A549 (cell line): ENCODE data around the gene RNF167. TPM values are rescaled to one million over a fixed set of nuclear protein-coding genes. Genes with fewer than 3 reads are reported as not detected.

ENCODE experiments used
- ATAC-seq, 2 experiments: fragments of 200-7000 bp in 1 of 2; fragments of >200 bp in 1 of 2; cut with Nextera tagmentation in 1 of 2; cut with Tn5 transposase in 1 of 2; 3 replicates each; pipeline versions ENCODE4 v1.8.0 to v1.9.1; 2018 to 2020; ENCODE audit warnings: mild to moderate bottlenecking in 1 of 2, moderate library complexity in 1 of 2
- CTCF ChIA-PET: fragments of 300-600 bp; sonication (Branson Sonifier 250); formaldehyde crosslinking; extraction: SDS; loops from one replicate; lab custom pipeline; 2021; ENCODE audit warnings: antibody characterized with exemption, inconsistent platforms; lab: Yijun Ruan, JAX
- POLR2A ChIA-PET: fragments of 350-600 bp; formaldehyde crosslinking; extraction: SDS; loops from one replicate; lab custom pipeline; 2021; ENCODE audit warnings: antibody characterized with exemption, inconsistent platforms; lab: Yijun Ruan, JAX
- DNase-seq, 2 experiments: peaks; one replicate each; pipeline versions ENCODE4 v3.0.0 to v3.0.0-alpha.2; 2011 to 2016; ENCODE audit warnings: low read depth in 1 of 2, low spot score in 1 of 2
- FAIRE-seq: peaks from 2 replicates; lab custom pipeline; 2011; peaks lifted over from hg19 to GRCh38; lab: Jason Lieb, UNC
- H3K27ac ChIP-seq, 2 experiments: fragments of >200 bp; sonication (Bioruptor Twin); formaldehyde crosslinking; 3 replicates each; pipeline ENCODE4 v1.5.1; 2016 to 2017
- H3K4me1 ChIP-seq: fragments of >200 bp; sonication (Bioruptor Twin); formaldehyde crosslinking; 3 replicates; pipeline ENCODE4 v1.6.1; 2016
- H3K4me2 ChIP-seq: fragments of >200 bp; sonication (Bioruptor Twin); formaldehyde crosslinking; 3 replicates; pipeline ENCODE4 v1.6.1; 2016
- H3K4me3 ChIP-seq: fragments of >200 bp; sonication (Bioruptor Twin); formaldehyde crosslinking; 3 replicates; pipeline ENCODE4 v1.5.1; 2016
- H3K9me3 ChIP-seq: fragments of >200 bp; sonication (Bioruptor Twin); formaldehyde crosslinking; 3 replicates; pipeline ENCODE4 v1.6.1; 2016
- ATOH8 ChIP-seq: fragments of 250-450 bp; sonication (Bioruptor Pico); IDR thresholded peaks from 2 replicates; pipeline ENCODE4 v1.5.0; 2020; ENCODE audit warnings: low read depth, mild to moderate bottlenecking, moderate library complexity
- BCL3 ChIP-seq: fragments of >200 bp; sonication (Bioruptor Twin); formaldehyde crosslinking; IDR thresholded peaks from 3 replicates; pipeline ENCODE4 v1.6.1; 2016
- CEBPB ChIP-seq, 2 experiments: fragments of >200 bp in 1 of 2; sonication (Bioruptor Twin) in 1 of 2; formaldehyde crosslinking in 1 of 2; IDR thresholded peaks; 2 replicates each; pipeline ENCODE4 v1.6.1; 2012 to 2016
- CHD2 ChIP-seq: fragments of 150-350 bp; IDR thresholded peaks from 2 replicates; pipeline ENCODE4 v1.6.1; 2014; ENCODE audit warnings: low read length; ENCODE audit not compliant: partially characterized antibody
- CTCF ChIP-seq: fragments of >200 bp; sonication (Bioruptor Twin); formaldehyde crosslinking; IDR thresholded peaks from 3 replicates; pipeline ENCODE4 v1.5.1; 2016
- E2F6 ChIP-seq: IDR thresholded peaks from 2 replicates; pipeline ENCODE4 v1.6.1; 2012; ENCODE audit warnings: low read depth, borderline replicate concordance
- EP300 ChIP-seq, 2 experiments: fragments of >200 bp; sonication (Bioruptor Twin); formaldehyde crosslinking; IDR thresholded peaks; 2 replicates in 1 of 2; 3 replicates in 1 of 2; pipeline ENCODE4 v1.6.1; 2016 to 2017
- HMGXB4 ChIP-seq: fragments of 250-450 bp; sonication (Bioruptor Pico); IDR thresholded peaks from 2 replicates; pipeline ENCODE4 v1.5.0; 2021; ENCODE audit warnings: mild to moderate bottlenecking, moderate library complexity, borderline replicate concordance
- HOXB13 ChIP-seq: fragments of 250-450 bp; sonication (Bioruptor Pico); IDR thresholded peaks from 2 replicates; pipeline ENCODE4 v1.5.0; 2020; ENCODE audit warnings: low read depth, mild to moderate bottlenecking, moderate library complexity
- JUNB ChIP-seq: fragments of >200 bp; sonication (Bioruptor Twin); formaldehyde crosslinking; IDR thresholded peaks from 2 replicates; pipeline ENCODE4 v1.6.1; 2016
- NFE2L2 ChIP-seq: fragments of 150-350 bp; conservative IDR thresholded peaks from 2 replicates; pipeline ENCODE4 v1.6.1; 2014; ENCODE audit warnings: low read length
- NPAS2 ChIP-seq: fragments of 250-450 bp; sonication (Bioruptor Pico); IDR thresholded peaks from 2 replicates; pipeline ENCODE4 v1.8.0; 2022; ENCODE audit warnings: mild to moderate bottlenecking, moderate library complexity, borderline replicate concordance
- NR3C1 ChIP-seq: fragments of >200 bp; sonication (Bioruptor Twin); formaldehyde crosslinking; IDR thresholded peaks from 3 replicates; pipeline ENCODE4 v1.6.1; 2017
- PBX3 ChIP-seq: IDR thresholded peaks from 2 replicates; pipeline ENCODE4 v1.6.1; 2012
- RAD21 ChIP-seq, 2 experiments: fragments of >200 bp in 1 of 2; sonication (Bioruptor Twin) in 1 of 2; formaldehyde crosslinking in 1 of 2; IDR thresholded peaks in 1 of 2; conservative IDR thresholded peaks in 1 of 2; 2 replicates in 1 of 2; 3 replicates in 1 of 2; pipeline ENCODE4 v1.6.1; 2012 to 2018; ENCODE audit warnings: inconsistent platforms in 1 of 2
- SREBF2 ChIP-seq: fragments of 450-650 bp; IDR thresholded peaks from 2 replicates; pipeline ENCODE4 v1.6.1; 2014; ENCODE audit warnings: mild to moderate bottlenecking, moderate library complexity
- ZNF302 ChIP-seq: fragments of 250-450 bp; sonication (Bioruptor Pico); IDR thresholded peaks from 2 replicates; pipeline ENCODE4 v1.9.0; 2021; ENCODE audit warnings: inconsistent platforms, mild to moderate bottlenecking, moderate library complexity
- WGBS: methylation state at CpG from one replicate; pipeline ENCODE4 v1.1.6; 2017; ENCODE audit errors: missing lambda C conversion rate; 5-methylcytosine and 5-hydroxymethylcytosine counted together
- polyA plus RNA-seq, 4 experiments: library from polyadenylated mRNA; depleted of rRNA in 3 of 4; stranded (reverse); fragments of >200 nt; fragmentation: RNase III in 1 of 4; extraction: RNeasy Plus Mini Kit Qiagen cat#74134 plus additional on column Dnase treatment in 1 of 4; gene quantifications; 2 replicates in 3 of 4; 3 replicates in 1 of 4; pipeline ENCODE4 v1.2.3, GENCODE V29; 2011 to 2017

RNF167 gene
- polyA plus RNA-seq, 2 of the 4 experiments (the other 2 are of a cell fraction), result 86.4 to 98.7 TPM

GRCh38 chr17:4987767-4988567 lies 47.9 kb downstream of the RNF167 start:
- Histone ChIP-seq H3K9me3 (no peaks in the 10 kb centered on the region), H3K4me3 (peak overlapping the region; percentile 78), H3K27ac (peak overlapping the region; percentile 88 to 91), H3K4me2 (peak overlapping the region; percentile 89), H3K4me1 (peaks cover 21% of the 10 kb centered on the region)
- TF ChIP-seq PBX3 (no peak), NR3C1 (no peak), ATOH8 (CRISPR knock-in tag) (no peak), BCL3 (no peak), HMGXB4 (no peak), NPAS2 (no peak), E2F6 (no peak), JUNB (no peak), CHD2 (no peak), ZNF302 (CRISPR knock-in tag) (no peak), CTCF (no peak), HOXB13 (no peak), SREBF2 (no peak), EP300 (IDR thresholded peaks at IDR 0.05) (no peak), CEBPB (IDR thresholded peaks at IDR 0.05) (no peak), RAD21 (conservative IDR thresholded peaks at IDR 0.05 in 1 of 2, IDR thresholded peaks at IDR 0.05 in 1 of 2) (no peak), NFE2L2 (no peak)
- POLR2A ChIA-PET, result interaction anchor here (0.9 to 3.0 kb wide), 5 partner anchors 10 to 198 kb away, joined by 3 to 17 read pairs (median 13); partner anchors contain the start of genes INCA1, KIF1C, RNF167 and SLC25A11
- CTCF ChIA-PET, result interaction anchor here (0.6 to 6.5 kb wide), 39 partner anchors 7 to 471 kb away, joined by 3 to 148 read pairs (median 6); partner anchors contain the start of genes CHRNE, ENO3, INCA1 and KIF1C
- FAIRE-seq (no peak), ATAC-seq (no peak), DNase-seq (peak in 1 of 2 experiments; percentile 32)
- WGBS, result 36% methylated on average over 30 of the region's 30 CpGs
